GM12878 (cell line): ENCODE data around the gene NEU4. TPM values are rescaled to one million over a fixed set of nuclear protein-coding genes. Genes with fewer than 3 reads are reported as not detected.
A peak's percentile ranks its signal among the peaks of the same experiment; 100 is the strongest.

ENCODE experiments used
- CREB1 ChIP-seq: IDR thresholded peaks from 2 replicates; pipeline ENCODE4 v1.6.1; 2012; ENCODE audit warnings: low read depth, mild to moderate bottlenecking, inconsistent platforms
- GABPA ChIP-seq: IDR thresholded peaks from 2 replicates; pipeline ENCODE4 v1.6.1; 2014; ENCODE audit warnings: antibody characterized with exemption, low read depth, mild to moderate bottlenecking, inconsistent platforms
- KAT2A ChIP-seq: conservative IDR thresholded peaks from 2 replicates; pipeline ENCODE4 v1.6.1; 2011; ENCODE audit warnings: low read depth, low read length; ENCODE audit not compliant: control insufficient read depth
- MTA3 ChIP-seq: IDR thresholded peaks from 2 replicates; pipeline ENCODE4 v1.6.1; 2012; ENCODE audit warnings: low read length, inconsistent platforms, borderline replicate concordance
- NBN ChIP-seq: fragments of 450-650 bp; IDR thresholded peaks from 2 replicates; pipeline ENCODE4 v1.6.1; 2016
- RB1 ChIP-seq: fragments of 450-650 bp; formaldehyde crosslinking; IDR thresholded peaks from 2 replicates; pipeline ENCODE4 v1.6.1; 2017; ENCODE audit warnings: mild to moderate bottlenecking, borderline replicate concordance
- STAT3 ChIP-seq: IDR thresholded peaks from 2 replicates; pipeline ENCODE4 v1.6.1; 2011; ENCODE audit warnings: low read depth, low read length, improper control_type of control experiment
- SUPT20H ChIP-seq: IDR thresholded peaks from 2 replicates; pipeline ENCODE4 v1.6.1; 2011; ENCODE audit warnings: low read depth, mild to moderate bottlenecking, low read length, moderate library complexity, borderline replicate concordance; ENCODE audit not compliant: control insufficient read depth
- ZBTB40 ChIP-seq: fragments of 450-650 bp; IDR thresholded peaks from 2 replicates; pipeline ENCODE4 v1.6.1; 2016; ENCODE audit warnings: mild to moderate bottlenecking, moderate library complexity, borderline replicate concordance
- ZNF274 ChIP-seq: IDR thresholded peaks from one replicate; pipeline ENCODE4 v1.8.0; 2011; ENCODE audit not compliant: insufficient read length, insufficient read depth
- ZNF687 ChIP-seq: fragments of 450-650 bp; IDR thresholded peaks from 2 replicates; pipeline ENCODE4 v1.6.1; 2017; ENCODE audit warnings: mild to moderate bottlenecking, moderate library complexity
- polyA plus RNA-seq, 11 experiments: library from polyadenylated mRNA; depleted of rRNA in 4 of 11; unstranded in 6 of 11; stranded (reverse) in 5 of 11; fragments of >200 nt; fragmentation: Nextera tagmentation in 4 of 11; fragmentation: Illumina TruSeq in 1 of 11; extraction: Ambion mirVana in 4 of 11; extraction: Trizol in 1 of 11; gene quantifications; 1 replicate in 1 of 11; 2 replicates in 10 of 11; pipeline versions ENCODE4 v1.2.1 to v1.2.3, GENCODE V29; 2011 to 2016; ENCODE audit warnings: inconsistent platforms in 2 of 11, missing spikeins in 2 of 11, low read depth in 1 of 11
- total RNA-seq, 4 experiments: library from RNA; depleted of rRNA in 3 of 4; stranded (reverse); fragments of >200 nt in 3 of 4; fragmentation: Illumina TruSeq in 1 of 4; extraction: Trizol in 1 of 4; gene quantifications; 2 replicates each; pipeline versions ENCODE4 v1.2.1 to v1.2.3, GENCODE V29; 2013 to 2021
- TF ChIP-seq, protein P1 (sequence below): fragments of 450-650 bp; IDR thresholded peaks from 2 replicates; pipeline ENCODE4 v1.6.1; 2017; ENCODE audit warnings: mild to moderate bottlenecking, moderate library complexity
- TF ChIP-seq, protein P2 (sequence below): fragments of 450-650 bp; IDR thresholded peaks from 2 replicates; pipeline ENCODE4 v1.6.1; 2016; ENCODE audit warnings: mild to moderate bottlenecking

Gene NEU4
- total and polyA plus RNA-seq, 10 of the 15 experiments (the other 5 are each of a cell fraction or from before 2014, with no cell fraction given) = 0.01 to 0.28 (median 0.14) TPM; not detected in 5

DNA sequence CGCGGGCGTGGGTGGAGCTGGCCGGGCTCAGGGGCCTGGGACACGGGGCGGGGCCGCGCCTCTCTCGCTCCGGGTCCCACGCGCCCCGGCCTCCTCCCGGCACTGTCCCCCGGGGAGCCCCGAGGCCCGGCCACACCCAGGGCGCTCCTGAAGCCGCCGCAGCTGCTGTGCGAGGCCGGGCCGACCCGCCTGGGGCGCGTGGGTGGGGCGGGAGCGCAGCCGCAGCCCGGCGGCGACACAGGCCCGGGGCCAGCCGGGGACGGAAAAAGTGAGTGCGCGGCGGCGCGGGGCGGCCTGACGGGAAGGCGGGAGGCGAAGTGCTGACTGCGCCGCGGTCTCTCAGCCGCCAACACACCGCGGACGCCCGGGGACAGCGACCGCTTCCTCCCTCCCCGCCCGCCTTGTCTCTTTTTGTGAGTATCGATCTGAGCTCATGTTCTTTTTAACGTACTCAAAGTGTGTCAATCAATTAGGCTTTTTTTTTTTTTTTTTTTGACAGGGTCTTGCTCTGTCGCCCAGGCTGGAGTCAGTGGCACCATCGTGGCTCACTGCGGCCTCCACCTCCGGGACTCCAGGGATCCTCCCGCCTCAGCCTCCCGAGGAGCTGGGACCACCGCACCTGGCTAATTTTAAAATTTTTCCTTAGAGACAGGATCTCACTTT, 35.2 kb downstream of the NEU4 start (continued):
- TF ChIP-seq ZNF687 (peak; percentile 73), NBN (0 out of 2 replicates have a peak, but pooled peaks have one; percentile 51), RB1 (peak; percentile 67; the same call in 1 of the 2 replicates), ZBTB40 (no peak), STAT3 (no peak), KAT2A (no peak), CREB1 (0 out of 2 replicates have a peak, but pooled peaks have one; percentile 25), GABPA (no peak), MTA3 (no peak), SUPT20H (no peak), ZNF274 (no peak)
- TF ChIP-seq, protein P1, sequence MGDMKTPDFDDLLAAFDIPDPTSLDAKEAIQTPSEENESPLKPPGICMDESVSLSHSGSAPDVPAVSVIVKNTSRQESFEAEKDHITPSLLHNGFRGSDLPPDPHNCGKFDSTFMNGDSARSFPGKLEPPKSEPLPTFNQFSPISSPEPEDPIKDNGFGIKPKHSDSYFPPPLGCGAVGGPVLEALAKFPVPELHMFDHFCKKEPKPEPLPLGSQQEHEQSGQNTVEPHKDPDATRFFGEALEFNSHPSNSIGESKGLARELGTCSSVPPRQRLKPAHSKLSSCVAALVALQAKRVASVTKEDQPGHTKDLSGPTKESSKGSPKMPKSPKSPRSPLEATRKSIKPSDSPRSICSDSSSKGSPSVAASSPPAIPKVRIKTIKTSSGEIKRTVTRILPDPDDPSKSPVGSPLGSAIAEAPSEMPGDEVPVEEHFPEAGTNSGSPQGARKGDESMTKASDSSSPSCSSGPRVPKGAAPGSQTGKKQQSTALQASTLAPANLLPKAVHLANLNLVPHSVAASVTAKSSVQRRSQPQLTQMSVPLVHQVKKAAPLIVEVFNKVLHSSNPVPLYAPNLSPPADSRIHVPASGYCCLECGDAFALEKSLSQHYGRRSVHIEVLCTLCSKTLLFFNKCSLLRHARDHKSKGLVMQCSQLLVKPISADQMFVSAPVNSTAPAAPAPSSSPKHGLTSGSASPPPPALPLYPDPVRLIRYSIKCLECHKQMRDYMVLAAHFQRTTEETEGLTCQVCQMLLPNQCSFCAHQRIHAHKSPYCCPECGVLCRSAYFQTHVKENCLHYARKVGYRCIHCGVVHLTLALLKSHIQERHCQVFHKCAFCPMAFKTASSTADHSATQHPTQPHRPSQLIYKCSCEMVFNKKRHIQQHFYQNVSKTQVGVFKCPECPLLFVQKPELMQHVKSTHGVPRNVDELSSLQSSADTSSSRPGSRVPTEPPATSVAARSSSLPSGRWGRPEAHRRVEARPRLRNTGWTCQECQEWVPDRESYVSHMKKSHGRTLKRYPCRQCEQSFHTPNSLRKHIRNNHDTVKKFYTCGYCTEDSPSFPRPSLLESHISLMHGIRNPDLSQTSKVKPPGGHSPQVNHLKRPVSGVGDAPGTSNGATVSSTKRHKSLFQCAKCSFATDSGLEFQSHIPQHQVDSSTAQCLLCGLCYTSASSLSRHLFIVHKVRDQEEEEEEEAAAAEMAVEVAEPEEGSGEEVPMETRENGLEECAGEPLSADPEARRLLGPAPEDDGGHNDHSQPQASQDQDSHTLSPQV = 0 out of 2 replicates have a peak, but pooled peaks have one; percentile 24
- TF ChIP-seq, protein P2, sequence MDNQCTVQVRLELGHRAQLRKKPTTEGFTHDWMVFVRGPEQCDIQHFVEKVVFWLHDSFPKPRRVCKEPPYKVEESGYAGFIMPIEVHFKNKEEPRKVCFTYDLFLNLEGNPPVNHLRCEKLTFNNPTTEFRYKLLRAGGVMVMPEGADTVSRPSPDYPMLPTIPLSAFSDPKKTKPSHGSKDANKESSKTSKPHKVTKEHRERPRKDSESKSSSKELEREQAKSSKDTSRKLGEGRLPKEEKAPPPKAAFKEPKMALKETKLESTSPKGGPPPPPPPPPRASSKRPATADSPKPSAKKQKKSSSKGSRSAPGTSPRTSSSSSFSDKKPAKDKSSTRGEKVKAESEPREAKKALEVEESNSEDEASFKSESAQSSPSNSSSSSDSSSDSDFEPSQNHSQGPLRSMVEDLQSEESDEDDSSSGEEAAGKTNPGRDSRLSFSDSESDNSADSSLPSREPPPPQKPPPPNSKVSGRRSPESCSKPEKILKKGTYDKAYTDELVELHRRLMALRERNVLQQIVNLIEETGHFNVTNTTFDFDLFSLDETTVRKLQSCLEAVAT = no peak
